Measurements from ENCODE around the gene IRX2. TPM values are rescaled to one million over a fixed set of nuclear protein-coding genes. Genes with fewer than 3 reads are reported as not detected.

IRX2 gene
- total RNA-seq, 1 donor from 2014 or later: 4.2 TPM

GRCh38 chr5:2767089-2767488 lies 15.6 kb upstream of the IRX2 start:
- Mint-ChIP-seq H3K4me1 (ENCODE audit: low read depth) (no peaks in the 10 kb centered on the region), H3K36me3 (ENCODE audit: insufficient read depth) (no peaks in the 10 kb centered on the region), H3K27me3 (peaks cover 65% of the 10 kb centered on the region), H3K9me3 (ENCODE audit: low read depth) (no peaks in the 10 kb centered on the region), H3K27ac (no peak overlapping the region), H3K4me3 (ENCODE audit: low read depth) (no peak overlapping the region)
- TF ChIP-seq CTCF (IDR thresholded peaks at IDR 0.05; ENCODE audit: unreplicated experiment): no peak
- DNase-seq (ENCODE audit: low spot score, unreplicated experiment): no peak

GRCh38 chr5:2764581-2764980 lies 13.1 kb upstream of the IRX2 start:
- Mint-ChIP-seq H3K36me3 (ENCODE audit: insufficient read depth) (no peaks in the 10 kb centered on the region), H3K27ac (no peak overlapping the region), H3K4me1 (ENCODE audit: low read depth) (no peaks in the 10 kb centered on the region), H3K4me3 (ENCODE audit: low read depth) (no peak overlapping the region), H3K27me3 (peaks cover 80% of the 10 kb centered on the region), H3K9me3 (ENCODE audit: low read depth) (no peaks in the 10 kb centered on the region)
- TF ChIP-seq CTCF (IDR thresholded peaks at IDR 0.05; ENCODE audit: unreplicated experiment): no peak
- no peak for DNase-seq (ENCODE audit: low spot score, unreplicated experiment)

GRCh38 chr5:2763533-2763794 lies 12.0 kb upstream of the IRX2 start:
- Mint-ChIP-seq H3K27ac (no peak overlapping the region), H3K4me1 (ENCODE audit: low read depth) (no peaks in the 10 kb centered on the region), H3K4me3 (ENCODE audit: low read depth) (no peak overlapping the region), H3K27me3 (peaks cover 88% of the 10 kb centered on the region), H3K9me3 (ENCODE audit: low read depth) (no peaks in the 10 kb centered on the region), H3K36me3 (ENCODE audit: insufficient read depth) (no peaks in the 10 kb centered on the region)
- DNase-seq (ENCODE audit: low spot score, unreplicated experiment): no peak
- no peak for TF ChIP-seq CTCF (IDR thresholded peaks at IDR 0.05; ENCODE audit: unreplicated experiment)

- Mint-ChIP-seq H3K27ac (no peak overlapping the region), H3K9me3 (ENCODE audit: low read depth) (no peaks in the 10 kb centered on the region), H3K27me3 (peaks cover 92% of the 10 kb centered on the region), H3K4me3 (ENCODE audit: low read depth) (no peak overlapping the region), H3K36me3 (ENCODE audit: insufficient read depth) (no peaks in the 10 kb centered on the region), H3K4me1 (ENCODE audit: low read depth) (no peaks in the 10 kb centered on the region)
- no peak for TF ChIP-seq CTCF (IDR thresholded peaks at IDR 0.05; ENCODE audit: unreplicated experiment)
- no peak for DNase-seq (ENCODE audit: low spot score, unreplicated experiment)
Measured at GRCh38 chr5:2762744-2763532, 11.5 kb upstream of the IRX2 start.

- TF ChIP-seq CTCF (IDR thresholded peaks at IDR 0.05; ENCODE audit: unreplicated experiment): no peak
- no peak for DNase-seq (ENCODE audit: low spot score, unreplicated experiment)
- Mint-ChIP-seq H3K27me3 (peaks cover 94% of the 10 kb centered on the region), H3K27ac (peak overlapping the region; percentile 14), H3K4me3 (ENCODE audit: low read depth) (no peak overlapping the region), H3K4me1 (ENCODE audit: low read depth) (no peaks in the 10 kb centered on the region), H3K36me3 (ENCODE audit: insufficient read depth) (no peaks in the 10 kb centered on the region), H3K9me3 (ENCODE audit: low read depth) (no peaks in the 10 kb centered on the region)
Measured at GRCh38 chr5:2761921-2762488, 10.5 kb upstream of the IRX2 start.

Measured in progenitor cell of endocrine pancreas (in vitro differentiated cells).